Panc1 (cell line): ENCODE measurements around the gene ZNF609. TPM values are rescaled to one million over a fixed set of nuclear protein-coding genes. Genes with fewer than 3 reads are reported as not detected.
"Not testable (repeated sequence)": the region's sequence is repeated elsewhere in the genome, so short reads cannot be mapped to it uniquely, and the experiment has no call there.

Experiments
- ATAC-seq: fragments of 200-7000 bp; cut with Tn5 transposase; 2 replicates; pipeline ENCODE4 v1.9.1; 2020; ENCODE audit warnings: mild to moderate bottlenecking, moderate library complexity
- BruUV-seq: library from RNA; stranded (reverse); fragments of 400-500 nt; replicated peaks from 2 replicates; lab custom pipeline; 2021; lab: Mats Ljungman, UMichigan
- CTCF ChIA-PET: fragments of 300-600 bp; sonication (Branson Sonifier 250); formaldehyde crosslinking; loops from one replicate; lab custom pipeline; 2022; ENCODE audit warnings: antibody characterized with exemption; lab: Charles Lee
- POLR2A ChIA-PET: fragments of 300-600 bp; sonication (Branson Sonifier 250); formaldehyde crosslinking; loops from one replicate; lab custom pipeline; 2022; ENCODE audit warnings: antibody characterized with exemption; lab: Charles Lee
- DNase-seq: peaks from one replicate; pipeline ENCODE4 v3.0.0-alpha.2; 2010; ENCODE audit warnings: low read depth, low spot score
- H3K27ac ChIP-seq: 2 replicates; pipeline ENCODE4 v1.5.1; 2011; ENCODE audit warnings: mild to moderate bottlenecking, low read length, inconsistent platforms
- H3K27me3 ChIP-seq: fragments of 200-500 bp; sonication (Bioruptor generic); 2 replicates; pipeline ENCODE4 v1.6.0; 2014; ENCODE audit warnings: low read length, inconsistent platforms; ENCODE audit not compliant: control insufficient read depth, insufficient read depth
- H3K36me3 ChIP-seq: fragments of 200-500 bp; sonication (Bioruptor generic); 2 replicates; pipeline ENCODE4 v1.5.1; 2014; ENCODE audit warnings: inconsistent platforms, mild to moderate bottlenecking, low read length, moderate library complexity; ENCODE audit not compliant: control insufficient read depth, insufficient read depth
- H3K4me1 ChIP-seq: 2 replicates; pipeline ENCODE4 v1.5.1; 2011; ENCODE audit warnings: inconsistent platforms, mild to moderate bottlenecking, low read length, moderate library complexity; ENCODE audit not compliant: control insufficient read depth, insufficient read depth
- H3K4me3 ChIP-seq, 2 experiments: 2 replicates each; pipeline ENCODE4 v1.5.1; 2011 to 2012; ENCODE audit warnings: low read depth in 2 of 2, low read length in 2 of 2, mild to moderate bottlenecking in 2 of 2, inconsistent platforms in 1 of 2, moderate library complexity in 1 of 2
- H3K9me3 ChIP-seq: fragments of 200-500 bp; sonication (Bioruptor generic); 2 replicates; pipeline ENCODE4 v1.5.1; 2014; ENCODE audit warnings: low read depth, mild to moderate bottlenecking, inconsistent platforms, low read length, moderate library complexity; ENCODE audit not compliant: control insufficient read depth, insufficient read depth
- POLR2AphosphoS5 ChIP-seq: IDR thresholded peaks from 2 replicates; pipeline ENCODE4 v1.6.1; 2012; ENCODE audit warnings: mild to moderate bottlenecking, low read depth, low read length, moderate library complexity
- REST ChIP-seq, 2 experiments: IDR thresholded peaks; 2 replicates each; pipeline ENCODE4 v1.6.1; 2011 to 2012; ENCODE audit warnings: low read depth in 2 of 2, control low read depth in 1 of 2, low read length in 1 of 2, mild to moderate bottlenecking in 1 of 2, moderate library complexity in 1 of 2; ENCODE audit not compliant: insufficient read depth in 1 of 2
- SIN3A ChIP-seq: IDR thresholded peaks from 2 replicates; pipeline ENCODE4 v1.6.1; 2012; ENCODE audit warnings: low read depth, mild to moderate bottlenecking, low read length, moderate library complexity, borderline replicate concordance; ENCODE audit not compliant: insufficient read depth
- TCF7L2 ChIP-seq: IDR thresholded peaks from 2 replicates; pipeline ENCODE4 v1.6.1; 2011; ENCODE audit warnings: mild to moderate bottlenecking, low read depth, low read length, inconsistent platforms
- in situ Hi-C: cut with HindIII; loops from 2 replicates; pipeline ENCODE4 v1.10.0; 2016; ENCODE audit warnings: low sequenced_read_pairs, low pct_unique_long_range_greater_than_20kb
- intact Hi-C: fragments of 100-400 bp; cut with micrococcal nuclease; formaldehyde crosslinking; loops from one replicate; pipeline ENCODE4 v1.10.0; 2022; ENCODE audit not compliant: unreplicated experiment
- total RNA-seq: library from RNA; stranded (reverse); gene quantifications from one replicate; pipeline ENCODE4 v1.2.1, GENCODE V29; 2021; ENCODE audit not compliant: unreplicated experiment
- TF ChIP-seq, protein P1 (sequence below): fragments of 450-650 bp; IDR thresholded peaks from 2 replicates; pipeline ENCODE4 v1.5.1; 2017; ENCODE audit warnings: mild to moderate bottlenecking

ZNF609 gene
- total RNA-seq, 1 experiment from 2014 or later, result 47.2 TPM

DNA sequence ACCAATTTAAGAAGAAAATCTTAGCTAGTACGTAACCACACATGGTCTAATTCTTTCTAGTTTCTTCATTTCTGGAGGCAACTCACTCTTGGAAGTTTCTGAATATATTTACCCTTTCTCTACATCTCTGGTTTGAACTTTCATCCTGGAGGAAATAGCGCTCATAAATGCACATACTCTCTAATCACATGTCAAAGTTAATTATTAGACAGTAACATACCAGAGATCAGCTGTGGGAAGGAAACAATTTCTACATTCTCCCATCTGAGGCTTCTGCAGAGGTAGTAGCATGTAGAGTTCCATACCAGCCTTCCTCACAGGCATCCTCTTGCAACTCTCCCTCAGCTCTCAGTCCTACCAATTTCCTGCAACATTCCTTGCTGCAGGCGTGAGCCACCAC lies 182.5 kb downstream of the ZNF609 start:
- ChIA-PET CTCF (no interaction called here), POLR2A (interaction anchor here (0.7 kb wide), 1 partner anchor 9 kb away, joined by 4 read pairs; no protein-coding TSS in a partner anchor)
- in situ Hi-C loops, result no loop called here
- Histone ChIP-seq H3K36me3 (no peaks in the 10 kb centered on the region), H3K4me3 (no peak overlapping the region), H3K27ac (no peak overlapping the region), H3K9me3 (no peaks in the 10 kb centered on the region), H3K4me1 (no peaks in the 10 kb centered on the region), H3K27me3 (no peaks in the 10 kb centered on the region)
- TF ChIP-seq POLR2AphosphoS5, result no peak
- TF ChIP-seq, protein P1, sequence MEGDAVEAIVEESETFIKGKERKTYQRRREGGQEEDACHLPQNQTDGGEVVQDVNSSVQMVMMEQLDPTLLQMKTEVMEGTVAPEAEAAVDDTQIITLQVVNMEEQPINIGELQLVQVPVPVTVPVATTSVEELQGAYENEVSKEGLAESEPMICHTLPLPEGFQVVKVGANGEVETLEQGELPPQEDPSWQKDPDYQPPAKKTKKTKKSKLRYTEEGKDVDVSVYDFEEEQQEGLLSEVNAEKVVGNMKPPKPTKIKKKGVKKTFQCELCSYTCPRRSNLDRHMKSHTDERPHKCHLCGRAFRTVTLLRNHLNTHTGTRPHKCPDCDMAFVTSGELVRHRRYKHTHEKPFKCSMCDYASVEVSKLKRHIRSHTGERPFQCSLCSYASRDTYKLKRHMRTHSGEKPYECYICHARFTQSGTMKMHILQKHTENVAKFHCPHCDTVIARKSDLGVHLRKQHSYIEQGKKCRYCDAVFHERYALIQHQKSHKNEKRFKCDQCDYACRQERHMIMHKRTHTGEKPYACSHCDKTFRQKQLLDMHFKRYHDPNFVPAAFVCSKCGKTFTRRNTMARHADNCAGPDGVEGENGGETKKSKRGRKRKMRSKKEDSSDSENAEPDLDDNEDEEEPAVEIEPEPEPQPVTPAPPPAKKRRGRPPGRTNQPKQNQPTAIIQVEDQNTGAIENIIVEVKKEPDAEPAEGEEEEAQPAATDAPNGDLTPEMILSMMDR, result no peak
- no TSS peak for BruUV-seq
- DNase-seq (no peak), ATAC-seq (no peak)
- intact Hi-C loops, result no loop called here

GRCh38 chr15:64643685-64644084 lies 183.3 kb downstream of the ZNF609 start:
- no peaks in the 10 kb centered on the region for H3K36me3 ChIP-seq
- no peaks in the 10 kb centered on the region for H3K27me3 ChIP-seq
- H3K9me3 ChIP-seq, result no peaks in the 10 kb centered on the region
- BruUV-seq, result no TSS peak
- ATAC-seq, result no peak
- no peak overlapping the region for H3K4me3 ChIP-seq
- in situ Hi-C loops, result no loop called here
- intact Hi-C loops, result no loop called here
- H3K27ac ChIP-seq, result no peak overlapping the region
- no peak for DNase-seq
- ChIA-PET POLR2A (interaction anchor here (0.7 kb wide), 1 partner anchor 488 kb away, joined by 3 read pairs; no protein-coding TSS in a partner anchor), CTCF (no interaction called here)
- H3K4me1 ChIP-seq, result no peaks in the 10 kb centered on the region
- TF ChIP-seq TCF7L2, result no peak
- no peak for TF ChIP-seq SIN3A
- no peak for TF ChIP-seq REST (IDR thresholded peaks at IDR 0.05; ENCODE audit: insufficient read depth in 1 of 2, low read depth in 2 of 2, low read length in 1 of 2)

- H3K4me3 ChIP-seq, CTCF ChIA-PET: not testable (repeated sequence)
These were observed 184.4 kb downstream of the ZNF609 start for GRCh38 chr15:64644811-64645210.

More at GRCh38 chr15:64644811-64645210, 184.4 kb downstream of the ZNF609 start:
- H3K27me3 ChIP-seq, ATAC-seq, in situ Hi-C loops, DNase-seq, H3K4me1 ChIP-seq, BruUV-seq, intact Hi-C loops, H3K36me3 ChIP-seq, H3K9me3 ChIP-seq, H3K27ac ChIP-seq: not testable (repeated sequence)
- POLR2A ChIA-PET, result interaction anchor here (0.6 to 0.8 kb wide), 3 partner anchors 9 to 108 kb away, joined by 3 to 8 read pairs (median 6); no protein-coding TSS in a partner anchor
